Caco-2 (cell line): ENCODE data around the gene NKIRAS1. TPM values are rescaled to one million over a fixed set of nuclear protein-coding genes. Genes with fewer than 3 reads are reported as not detected.

Experiments
- BruUV-seq: library from RNA; stranded (reverse); fragments of 400-500 nt; replicated peaks from 2 replicates; lab custom pipeline; 2021; lab: Mats Ljungman, UMichigan
- CTCF ChIA-PET: fragments of 300-600 bp; sonication (Branson Sonifier 250); formaldehyde crosslinking; loops from one replicate; lab custom pipeline; 2022; ENCODE audit warnings: antibody characterized with exemption; lab: Charles Lee
- POLR2A ChIA-PET: fragments of 300-600 bp; sonication (Branson Sonifier 250); formaldehyde crosslinking; loops from one replicate; lab custom pipeline; 2022; ENCODE audit warnings: antibody characterized with exemption; lab: Charles Lee
- DNase-seq, 2 experiments: peaks; one replicate each; pipeline versions ENCODE4 v3.0.0 to v3.0.0-alpha.2; 2020 to 2022
- H3K27me3 ChIP-seq: replicated peaks from 2 replicates; pipeline ENCODE4 v1.6.0; 2011; ENCODE audit warnings: low read length; ENCODE audit not compliant: control insufficient read depth, insufficient read depth
- H3K36me3 ChIP-seq: 2 replicates; pipeline ENCODE4 v1.5.1; 2011; ENCODE audit warnings: low read length; ENCODE audit not compliant: control insufficient read depth, insufficient read depth
- H3K4me1 ChIP-seq: fragments of 250-450 bp; sonication (Bioruptor Pico); 2 replicates; pipeline ENCODE4 v1.5.1; 2020; ENCODE audit warnings: mild to moderate bottlenecking
- H3K4me3 ChIP-seq: 2 replicates; pipeline ENCODE4 v1.5.1; 2011; ENCODE audit warnings: low read depth, mild to moderate bottlenecking, control low read depth, low read length
- H3K9me3 ChIP-seq: fragments of 250-450 bp; sonication (Bioruptor Pico); 2 replicates; pipeline ENCODE4 v1.5.1; 2020; ENCODE audit warnings: mild to moderate bottlenecking, moderate library complexity
- H3K27ac Mint-ChIP-seq: one replicate; pipeline ENCODE4 v1.8.0; 2022; ENCODE audit warnings: mixed read lengths; ENCODE audit not compliant: unreplicated experiment
- H3K27me3 Mint-ChIP-seq: one replicate; pipeline ENCODE4 v1.8.0; 2022; ENCODE audit warnings: mixed read lengths; ENCODE audit not compliant: insufficient read depth, unreplicated experiment
- H3K36me3 Mint-ChIP-seq: one replicate; pipeline ENCODE4 v1.8.0; 2022; ENCODE audit warnings: mild to moderate bottlenecking, mixed read lengths; ENCODE audit not compliant: insufficient read depth, unreplicated experiment
- H3K4me1 Mint-ChIP-seq: one replicate; pipeline ENCODE4 v1.8.0; 2022; ENCODE audit warnings: low read depth, mixed read lengths; ENCODE audit not compliant: unreplicated experiment
- H3K4me3 Mint-ChIP-seq: one replicate; pipeline ENCODE4 v1.8.0; 2022; ENCODE audit warnings: mild to moderate bottlenecking, moderate library complexity, mixed read lengths; ENCODE audit not compliant: unreplicated experiment
- H3K9me3 Mint-ChIP-seq: one replicate; pipeline ENCODE4 v1.8.0; 2022; ENCODE audit warnings: mixed read lengths; ENCODE audit not compliant: unreplicated experiment
- CTCF ChIP-seq, 2 experiments: fragments of 200-600 bp in 1 of 2; IDR thresholded peaks; 1 replicate in 1 of 2; 2 replicates in 1 of 2; pipeline versions ENCODE4 v1.5.1 to v1.8.0; 2011 to 2022; ENCODE audit warnings: antibody characterized with exemption in 1 of 2, control low read depth in 1 of 2, inconsistent platforms in 1 of 2, low read depth in 1 of 2, low read length in 1 of 2, mild to moderate bottlenecking in 1 of 2, moderate library complexity in 1 of 2; ENCODE audit not compliant: insufficient read depth in 1 of 2, severe bottlenecking in 1 of 2, unreplicated experiment in 1 of 2
- intact Hi-C: fragments of 100-400 bp; cut with micrococcal nuclease; formaldehyde crosslinking; loops from one replicate; pipeline ENCODE4 v1.10.0; 2022; ENCODE audit not compliant: unreplicated experiment
- total RNA-seq: library from RNA; stranded (reverse); gene quantifications from 2 replicates; pipeline ENCODE4 v1.2.3, GENCODE V29; 2022

The NKIRAS1 gene
- total RNA-seq, 1 experiment from 2014 or later = 6.8 TPM

- Histone ChIP-seq H3K4me1 (no peaks in the 10 kb centered on the region), H3K36me3 (no peaks in the 10 kb centered on the region), H3K27me3 (no peaks in the 10 kb centered on the region), H3K4me3 (no peak overlapping the region), H3K9me3 (no peaks in the 10 kb centered on the region)
- Mint-ChIP-seq H3K4me1 (peaks cover 6% of the 10 kb centered on the region), H3K4me3 (no peak overlapping the region), H3K27ac (no peak overlapping the region), H3K27me3 (no peaks in the 10 kb centered on the region), H3K9me3 (no peaks in the 10 kb centered on the region), H3K36me3 (no peaks in the 10 kb centered on the region)
- ChIA-PET POLR2A (no interaction called here), CTCF (no interaction called here)
- BruUV-seq = no TSS peak
- no peak for TF ChIP-seq CTCF (IDR thresholded peaks at IDR 0.05; ENCODE audit: insufficient read depth in 1 of 2, low read depth in 1 of 2, low read length in 1 of 2, severe bottlenecking in 1 of 2, unreplicated experiment in 1 of 2)
- intact Hi-C loops = no loop called here
- DNase-seq = no peak
These were observed 72.9 kb downstream of the NKIRAS1 start for GRCh38 chr3:23843869-23844268.

Other genes starting within 250 kb of the NKIRAS1 start
- gene UBE2E1, start 111.0 kb downstream of the NKIRAS1 start, total RNA-seq = 98.6 and 104 TPM in 2 replicates
- gene RPL15, start 142 bp upstream of the NKIRAS1 start, total RNA-seq = 1,611 and 1,698 TPM in 2 replicates
- gene NR1D2, start 28.3 kb upstream of the NKIRAS1 start, total RNA-seq = 22.8 and 23.9 TPM in 2 replicates